Astrocyte of the hippocampus (primary cell): ENCODE measurements around the gene EIF6.
A peak's percentile ranks its signal among the peaks of the same experiment; 100 is the strongest.

Source experiments
- DNase-seq: peaks from one replicate; pipeline ENCODE4 v3.0.0; 2011; ENCODE audit warnings: low read depth, low spot score

EIF6 gene

DNA sequence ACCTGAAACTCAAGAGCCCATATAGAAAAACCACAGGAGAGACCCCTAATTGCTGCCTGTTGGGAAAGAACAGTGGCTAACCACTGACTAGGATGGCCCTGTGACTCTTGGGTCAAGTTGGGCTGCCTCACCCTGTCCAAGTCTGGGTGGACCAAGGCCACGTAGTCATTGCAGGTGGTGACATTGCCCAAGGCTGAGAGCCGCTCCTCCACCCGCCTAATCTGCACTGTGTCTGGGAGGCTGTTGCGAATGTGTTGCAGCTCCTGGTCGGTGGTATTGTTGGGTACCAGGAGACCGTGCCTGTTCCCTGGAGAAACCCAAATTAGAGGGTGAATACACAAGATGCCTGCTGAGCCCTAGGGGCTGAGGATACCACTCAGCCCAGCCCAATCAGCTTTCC is 4.0 kb downstream of the EIF6 start:
- no peak for DNase-seq

DNA sequence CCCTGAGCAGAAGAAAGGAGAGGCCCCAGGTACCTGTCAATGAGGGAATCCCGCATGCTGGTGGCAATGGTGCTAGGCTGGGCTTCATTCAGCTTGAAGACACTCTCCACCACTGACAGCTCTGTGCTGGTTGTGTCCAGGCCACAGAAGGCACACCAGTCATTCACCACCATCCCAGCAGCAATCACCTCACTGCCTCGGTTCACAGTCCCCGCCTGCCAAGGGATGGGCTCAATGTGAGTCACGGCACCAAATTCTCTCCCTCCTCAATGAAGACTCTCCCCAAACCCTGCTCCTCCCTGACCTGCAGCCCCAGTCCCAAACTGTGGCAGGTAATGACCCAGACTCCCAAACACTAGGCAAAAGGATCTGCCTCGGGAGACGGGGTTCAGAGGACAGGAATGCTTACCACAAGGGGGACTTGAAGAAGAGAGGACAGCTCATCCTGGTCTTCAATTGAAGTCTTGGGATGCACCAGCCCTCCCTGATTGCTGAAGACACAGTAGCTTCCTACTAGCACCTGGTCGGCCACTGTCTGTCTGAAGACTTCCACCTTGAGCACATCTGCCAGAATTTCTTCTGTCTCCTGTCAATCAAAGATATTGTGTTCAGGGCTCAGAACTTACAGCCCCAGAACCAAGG is 4.9 kb downstream of the EIF6 start:
- no peak for DNase-seq

DNA sequence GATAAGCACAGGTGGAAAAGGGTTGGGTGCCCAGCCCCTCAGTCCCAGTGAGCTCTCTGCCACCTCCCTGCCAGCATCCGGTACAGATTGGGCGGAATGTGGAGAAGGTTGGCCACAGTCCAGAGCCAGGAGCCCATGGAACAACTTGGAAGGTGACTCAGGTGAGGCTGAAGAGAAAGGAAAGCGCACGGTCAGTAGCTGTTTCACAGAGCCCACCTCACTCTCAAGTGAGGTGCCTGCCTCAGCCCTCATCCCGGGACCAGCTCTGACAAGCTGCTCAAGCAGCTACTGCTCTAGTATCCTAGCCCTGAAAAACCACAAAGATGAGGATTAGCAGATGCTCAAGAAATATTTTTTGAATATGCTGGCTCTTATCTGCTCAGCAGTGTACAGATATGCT is 5.5 kb downstream of the EIF6 start:
- no peak for DNase-seq

DNA sequence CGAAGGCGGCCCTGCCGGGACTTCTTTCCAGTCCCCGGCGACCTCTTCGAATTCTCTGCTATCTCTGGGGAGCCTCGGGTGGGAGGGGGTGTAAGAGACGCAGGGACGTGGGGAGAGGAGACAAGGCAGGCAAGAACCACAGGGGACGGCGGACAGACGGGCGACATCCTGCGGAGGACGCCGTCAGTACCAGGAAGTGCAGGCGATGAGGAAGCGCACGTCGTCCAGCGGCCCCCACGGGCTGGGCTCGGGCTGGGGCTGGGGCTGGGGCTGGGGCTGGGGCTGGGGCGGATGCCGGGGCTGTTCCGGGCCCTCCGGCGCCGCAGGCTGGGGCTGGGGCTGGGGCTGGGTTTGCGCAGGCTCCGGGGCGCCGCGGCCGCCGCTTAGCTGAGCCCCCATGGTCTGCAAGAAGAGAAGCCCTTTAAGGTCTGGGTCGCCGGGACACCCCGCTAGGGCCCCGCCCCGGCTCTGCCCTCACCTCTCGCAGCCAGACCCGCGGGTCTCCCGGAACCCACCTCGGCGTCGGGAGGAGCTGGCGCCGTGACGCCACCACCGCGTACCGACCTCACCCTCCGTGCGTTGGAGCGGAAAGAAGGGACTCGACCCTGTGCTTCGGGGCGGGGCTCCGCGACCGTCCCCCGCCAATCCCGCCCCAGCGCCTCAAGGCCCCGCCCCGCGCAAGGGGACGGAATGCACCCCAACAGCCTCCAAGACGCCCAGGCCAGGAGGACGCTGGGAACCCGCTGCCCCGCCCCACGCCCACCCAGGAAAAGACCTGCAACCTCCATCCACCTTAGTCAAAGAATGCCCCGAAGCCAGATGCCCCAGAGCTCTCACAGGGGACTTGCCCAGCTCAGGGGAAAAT is 6.8 kb downstream of the EIF6 start, which contains the start of gene MMP24OS:
Gene MMP24OS, minus strand, starts transcription at position 592 of the 865 bp plus-strand sequence. Its CDS starts 193 bp downstream, at position 399.
- peak; percentile 93 for DNase-seq

DNA sequence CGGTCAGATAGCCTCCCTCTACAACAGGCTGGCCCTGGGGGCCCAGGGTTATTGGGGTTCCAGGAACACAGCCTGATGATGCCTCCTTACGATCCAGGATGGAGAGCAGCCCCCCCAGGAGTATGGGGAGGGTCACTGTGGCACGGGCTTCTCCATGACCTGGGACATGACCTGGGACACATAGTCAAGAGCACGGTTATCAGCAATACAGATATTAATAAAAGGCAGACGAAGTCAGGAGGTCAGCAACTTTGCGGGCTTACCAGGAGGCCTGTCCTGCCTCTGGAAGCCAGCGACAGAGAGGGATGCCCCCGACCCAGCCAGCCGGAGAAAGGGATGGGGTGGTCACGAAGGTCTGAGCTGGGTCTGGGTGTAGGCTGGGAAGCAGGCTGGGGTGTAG is 7.4 kb downstream of the EIF6 start:
- DNase-seq: no peak

DNA sequence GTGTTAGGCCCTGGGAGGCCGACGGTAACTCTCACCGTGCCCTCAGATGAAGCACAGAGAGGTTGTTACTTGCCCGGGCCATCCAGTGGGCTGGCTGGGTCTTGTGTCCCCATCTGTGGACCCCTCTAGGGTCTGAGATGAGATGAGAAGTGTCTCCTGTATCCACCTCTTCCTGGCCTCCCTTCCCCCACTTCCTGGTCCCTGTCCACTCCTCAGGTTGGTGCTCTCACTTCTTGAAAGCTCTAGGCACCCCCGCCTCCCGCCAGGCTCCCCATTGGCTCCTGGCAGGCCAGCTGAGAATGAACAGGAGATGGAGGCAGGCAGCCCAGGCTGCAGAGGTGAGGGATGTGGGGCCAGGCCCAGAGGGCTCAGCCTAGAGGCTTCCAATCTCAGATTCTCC is 8.2 kb downstream of the EIF6 start:
- no peak for DNase-seq

DNA sequence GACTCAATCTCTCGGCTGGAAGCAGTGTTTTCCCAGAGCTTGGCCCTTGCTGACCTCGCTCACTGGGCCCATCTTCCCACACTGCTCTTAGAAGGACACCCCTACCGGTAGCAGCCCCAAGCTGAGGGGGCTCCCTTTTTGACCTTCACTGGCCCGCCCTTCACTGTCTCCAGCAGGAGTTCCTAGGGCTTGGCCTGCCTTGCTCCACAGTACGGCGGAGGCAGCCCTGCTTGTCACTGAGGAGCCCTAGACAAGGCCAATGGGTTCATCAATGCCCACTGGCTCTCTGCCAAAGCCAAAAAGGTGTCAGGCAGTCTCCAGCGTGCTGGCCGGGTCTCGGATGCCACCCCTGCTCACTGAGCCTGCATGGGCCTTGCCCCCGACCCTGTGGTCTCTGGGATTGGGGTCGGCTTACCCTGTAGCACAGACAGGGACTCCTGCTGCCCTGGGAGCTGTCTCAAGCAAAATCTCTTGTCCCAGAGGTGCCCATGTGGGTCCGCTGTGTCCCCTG is 8.8 kb downstream of the EIF6 start:
- no peak for DNase-seq

DNA sequence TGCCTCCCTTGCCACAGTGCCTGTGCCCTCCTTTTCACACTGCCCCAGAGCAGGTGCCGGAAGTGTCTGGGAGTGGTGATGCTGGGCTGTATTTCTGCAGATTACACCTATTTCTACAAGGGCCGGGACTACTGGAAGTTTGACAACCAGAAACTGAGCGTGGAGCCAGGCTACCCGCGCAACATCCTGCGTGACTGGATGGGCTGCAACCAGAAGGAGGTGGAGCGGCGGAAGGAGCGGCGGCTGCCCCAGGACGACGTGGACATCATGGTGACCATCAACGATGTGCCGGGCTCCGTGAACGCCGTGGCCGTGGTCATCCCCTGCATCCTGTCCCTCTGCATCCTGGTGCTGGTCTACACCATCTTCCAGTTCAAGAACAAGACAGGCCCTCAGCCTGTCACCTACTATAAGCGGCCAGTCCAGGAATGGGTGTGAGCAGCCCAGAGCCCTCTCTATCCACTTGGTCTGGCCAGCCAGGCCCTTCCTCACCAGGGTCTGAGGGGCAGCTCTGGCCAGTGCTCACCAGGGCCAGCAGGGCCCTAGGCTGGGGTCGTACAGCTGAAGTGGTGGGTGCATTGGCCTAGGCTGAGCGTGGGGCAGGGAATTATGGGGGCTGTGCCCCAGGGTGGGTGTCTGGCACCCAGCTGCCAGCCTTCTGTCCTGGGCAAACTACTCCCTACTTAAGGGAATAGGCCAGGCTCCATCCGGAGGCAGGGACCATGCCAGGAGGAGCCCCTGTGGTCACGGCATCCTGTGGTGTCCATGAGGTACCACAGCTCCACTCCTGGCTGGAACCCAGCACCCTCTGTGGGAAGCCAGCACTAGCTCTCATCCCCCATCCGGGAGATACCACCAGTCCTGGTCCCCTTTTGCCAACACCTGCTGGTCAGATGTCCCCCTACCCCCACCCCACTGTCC is 10.1 kb downstream of the EIF6 start:
- no peak for DNase-seq

DNA sequence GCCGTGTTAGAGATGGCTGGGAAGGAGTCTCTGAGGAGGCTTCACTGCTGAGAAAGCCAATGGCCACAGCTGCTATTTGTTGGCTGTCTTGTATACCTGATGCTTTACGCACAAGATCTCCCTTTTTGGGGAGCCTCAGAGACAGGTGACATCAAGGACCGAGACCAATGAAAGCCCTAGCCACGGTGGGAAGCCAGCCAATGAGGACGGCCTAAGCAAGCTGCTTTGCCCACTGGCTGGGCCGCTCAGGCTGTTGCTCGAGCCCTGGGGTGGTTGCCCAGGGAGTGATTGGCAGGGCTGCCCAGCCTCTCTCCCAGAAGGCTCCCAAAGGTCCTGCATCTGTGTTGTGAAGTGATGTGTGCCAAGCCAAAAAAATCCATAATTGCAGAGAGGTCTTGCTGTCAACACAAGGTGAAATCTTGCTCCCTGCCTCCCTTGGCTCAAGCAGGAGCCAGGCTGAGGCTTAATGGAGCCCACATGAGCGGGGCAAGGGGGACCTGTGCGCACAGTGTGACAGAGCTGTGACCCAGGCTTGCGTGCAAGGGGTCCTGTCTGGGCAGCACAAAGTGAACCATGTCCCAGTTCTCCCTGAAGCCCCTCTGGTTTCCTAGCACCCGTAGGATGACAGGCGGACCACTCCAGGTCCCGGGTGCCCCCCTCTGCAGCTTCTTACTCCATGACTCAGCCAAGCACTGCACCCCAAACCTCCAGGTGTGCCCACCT is 11.0 kb downstream of the EIF6 start:
- peak; percentile 74 for DNase-seq

DNA sequence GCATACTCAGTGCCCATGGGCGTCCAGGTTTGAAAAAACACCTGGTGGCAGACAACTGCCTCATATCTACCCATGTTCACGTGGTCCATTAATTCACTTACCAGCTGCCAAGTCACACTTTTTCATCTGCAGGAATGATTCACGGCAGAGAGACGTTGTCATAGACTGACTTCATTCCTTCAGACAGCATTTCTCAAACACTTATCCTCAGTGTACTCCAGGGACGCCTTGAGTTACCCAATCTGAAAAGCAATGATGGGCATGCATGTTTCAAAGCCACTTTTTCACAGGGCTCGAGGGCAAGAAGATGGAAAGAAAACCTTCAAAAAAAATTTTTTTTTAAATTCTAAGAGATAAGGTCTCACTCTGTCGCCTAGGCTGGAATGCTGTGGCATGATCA is 12.7 kb downstream of the EIF6 start:
- peak; percentile 34 for DNase-seq

DNA sequence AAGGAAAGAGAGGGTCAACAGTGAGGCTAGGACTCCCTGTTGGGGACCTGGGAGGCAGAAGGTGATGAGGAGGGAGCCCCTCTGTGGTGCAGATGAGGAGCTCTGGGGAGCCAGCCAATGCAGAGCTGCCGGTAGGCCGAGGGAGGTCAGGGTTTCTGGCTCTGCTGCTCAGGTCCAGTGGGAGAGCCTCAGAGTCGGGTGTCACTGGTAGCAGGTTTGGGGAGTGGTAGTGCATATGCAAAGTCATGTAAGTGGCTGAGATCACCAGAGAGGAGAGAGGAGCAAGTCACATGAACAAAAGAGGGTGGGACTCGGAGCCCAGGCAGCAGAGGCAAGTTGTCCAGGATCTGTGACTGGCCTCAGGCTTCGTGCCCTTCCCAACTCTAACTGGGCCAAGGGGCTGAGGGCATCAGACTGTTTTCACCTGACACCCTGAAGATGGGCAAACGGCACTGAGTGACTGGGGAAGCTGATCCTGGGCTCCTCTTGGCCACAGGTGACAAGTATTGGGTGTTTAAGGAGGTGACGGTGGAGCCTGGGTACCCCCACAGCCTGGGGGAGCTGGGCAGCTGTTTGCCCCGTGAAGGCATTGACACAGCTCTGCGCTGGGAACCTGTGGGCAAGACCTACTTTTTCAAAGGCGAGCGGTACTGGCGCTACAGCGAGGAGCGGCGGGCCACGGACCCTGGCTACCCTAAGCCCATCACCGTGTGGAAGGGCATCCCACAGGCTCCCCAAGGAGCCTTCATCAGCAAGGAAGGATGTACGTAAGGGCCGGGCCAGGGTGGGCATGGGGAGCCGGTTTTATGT is 13.3 kb downstream of the EIF6 start:
- DNase-seq: no peak

DNA sequence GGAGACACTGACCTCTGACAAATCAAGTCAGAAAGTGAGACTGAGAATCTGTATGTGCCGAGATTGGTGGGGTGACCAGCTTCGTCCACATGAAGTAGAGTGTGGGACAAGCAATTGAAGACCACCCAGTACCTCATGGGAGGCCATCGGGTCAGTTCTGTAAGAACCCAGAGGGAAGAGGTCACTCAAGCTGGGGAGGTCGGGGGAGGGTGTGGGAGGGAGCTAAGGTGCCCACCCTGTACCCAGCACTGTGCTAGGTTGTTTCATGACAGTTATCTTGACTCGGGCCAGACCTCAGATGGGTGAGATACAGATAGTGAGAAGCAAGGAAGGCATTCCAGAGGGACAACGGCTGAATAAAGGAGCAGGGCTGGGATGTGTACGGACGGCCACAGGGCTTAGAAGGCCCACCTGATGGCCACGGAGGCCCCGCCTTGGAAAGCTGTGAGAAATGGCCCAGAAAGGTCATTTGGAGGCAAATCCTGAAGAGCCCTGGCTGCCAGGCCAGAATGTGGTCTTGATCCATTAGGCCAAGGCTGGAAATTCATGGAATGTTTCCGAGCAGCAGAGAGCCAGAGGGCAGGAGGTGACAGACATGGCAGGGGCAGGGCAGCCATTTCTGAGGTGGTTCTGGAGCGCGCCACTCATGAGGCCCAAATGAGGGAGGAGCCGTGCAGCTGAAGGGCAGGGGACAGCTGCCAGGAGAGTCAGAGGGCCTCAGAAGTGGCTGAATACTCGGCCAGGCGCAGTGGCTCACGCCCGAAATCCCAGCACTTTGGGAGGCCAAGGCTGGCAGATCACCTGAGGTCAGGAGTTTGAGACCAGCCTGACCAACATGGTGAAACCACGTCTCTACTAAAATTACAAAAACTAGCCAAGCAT is 14.3 kb downstream of the EIF6 start:
- DNase-seq: no peak

DNA sequence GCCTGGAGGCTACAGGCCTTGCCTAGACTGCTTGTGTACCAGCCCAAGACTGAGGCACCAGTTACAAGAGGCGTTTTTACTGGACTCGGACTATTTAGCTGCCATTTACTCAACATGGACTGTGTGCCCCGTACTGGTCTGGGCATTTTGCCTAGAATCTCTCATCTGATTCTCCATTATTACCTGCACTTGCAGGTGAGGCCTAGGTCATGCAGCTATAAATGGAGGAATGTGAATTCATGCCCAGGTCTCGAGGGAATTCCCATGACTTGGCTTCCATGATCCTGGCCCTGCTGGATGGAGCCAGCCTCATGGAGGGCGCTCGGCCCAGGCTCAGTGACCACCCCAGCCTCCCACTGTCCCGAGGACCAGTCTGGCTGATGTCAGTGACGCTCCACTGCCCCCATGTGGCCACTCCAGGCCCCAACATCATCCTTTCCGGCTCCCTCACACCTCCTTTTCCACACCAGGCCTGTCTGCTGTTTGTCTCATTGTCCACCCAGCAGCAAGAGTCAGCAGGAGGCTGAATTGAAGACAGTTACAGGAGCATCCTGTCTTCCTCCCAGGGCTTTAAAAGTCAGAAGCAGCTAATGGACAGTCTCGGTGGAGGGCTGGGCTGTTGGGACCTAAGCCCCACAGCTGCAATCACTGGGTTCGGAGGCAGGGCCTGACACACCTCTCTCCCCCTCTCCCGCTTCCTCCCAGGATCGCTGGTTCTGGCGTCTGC is 15.4 kb downstream of the EIF6 start:
- DNase-seq: peak; percentile 86

DNA sequence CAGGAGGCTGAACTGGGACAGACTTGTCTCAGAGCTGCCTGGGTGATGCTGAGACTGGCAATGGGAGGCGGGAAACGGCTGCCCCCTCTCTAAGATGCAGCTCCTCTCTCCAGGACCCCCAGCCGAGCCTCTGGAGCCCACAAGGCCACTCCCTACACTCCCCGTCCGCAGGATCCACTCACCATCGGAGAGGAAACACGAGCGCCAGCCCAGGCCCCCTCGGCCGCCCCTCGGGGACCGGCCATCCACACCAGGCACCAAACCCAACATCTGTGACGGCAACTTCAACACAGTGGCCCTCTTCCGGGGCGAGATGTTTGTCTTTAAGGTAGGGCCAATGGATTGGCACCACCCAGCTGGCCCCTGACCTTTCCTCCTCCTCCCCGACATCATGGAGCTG is 17.5 kb downstream of the EIF6 start:
- no peak for DNase-seq

DNA sequence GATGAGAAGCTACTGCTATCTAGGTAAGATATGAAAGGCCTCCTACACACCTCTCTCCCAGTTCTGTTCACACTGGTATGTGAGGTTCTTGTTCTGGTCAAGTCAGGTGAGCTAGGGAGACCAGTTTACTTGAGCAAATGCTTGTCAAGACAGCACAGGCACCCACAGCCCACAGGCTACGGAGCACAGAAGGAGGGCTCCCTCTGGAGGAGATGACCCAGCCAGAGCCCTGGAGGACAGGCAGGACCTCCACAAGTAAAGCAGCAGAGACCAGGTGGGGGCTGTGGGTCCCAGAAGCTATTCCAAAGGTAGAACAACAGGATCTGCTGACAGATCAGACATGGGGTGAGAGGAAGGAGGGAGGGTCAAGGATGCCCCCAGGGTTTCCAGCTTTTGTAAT is 19.8 kb downstream of the EIF6 start:
- DNase-seq: peak; percentile 67

DNA sequence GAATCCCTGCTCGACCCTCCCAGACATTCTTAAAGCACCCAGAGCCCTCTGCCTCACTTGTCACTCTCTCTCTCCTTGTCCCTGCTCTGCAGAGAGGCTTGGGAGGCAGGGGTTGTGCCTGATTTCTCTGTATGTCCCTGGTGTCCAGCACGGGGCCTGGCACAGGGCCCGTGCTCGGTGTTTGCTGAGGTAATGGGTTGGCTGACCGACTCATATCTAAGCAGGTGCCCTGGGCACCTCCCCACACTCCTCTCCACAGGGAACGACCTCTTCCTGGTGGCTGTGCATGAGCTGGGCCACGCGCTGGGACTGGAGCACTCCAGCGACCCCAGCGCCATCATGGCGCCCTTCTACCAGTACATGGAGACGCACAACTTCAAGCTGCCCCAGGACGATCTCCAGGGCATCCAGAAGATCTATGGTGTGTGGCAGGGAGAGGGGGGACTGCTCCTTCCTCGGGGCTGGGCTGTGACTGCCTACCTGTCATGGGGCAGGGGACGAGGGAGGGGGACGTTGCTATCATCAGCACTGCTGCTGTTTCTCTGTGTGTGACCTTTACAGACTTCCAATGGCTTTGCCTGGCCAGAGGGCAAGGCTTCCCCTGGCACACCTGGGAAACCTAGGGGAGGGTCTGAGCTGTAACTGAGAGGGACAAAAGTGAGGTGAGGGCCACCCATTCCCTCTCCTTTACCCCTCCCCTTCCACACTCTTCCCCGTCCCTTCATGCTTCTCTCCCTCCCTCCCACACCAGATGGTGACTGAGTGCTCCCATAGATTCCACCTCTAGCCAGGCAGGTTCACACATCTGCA is 20.8 kb downstream of the EIF6 start:
- DNase-seq: no peak

DNA sequence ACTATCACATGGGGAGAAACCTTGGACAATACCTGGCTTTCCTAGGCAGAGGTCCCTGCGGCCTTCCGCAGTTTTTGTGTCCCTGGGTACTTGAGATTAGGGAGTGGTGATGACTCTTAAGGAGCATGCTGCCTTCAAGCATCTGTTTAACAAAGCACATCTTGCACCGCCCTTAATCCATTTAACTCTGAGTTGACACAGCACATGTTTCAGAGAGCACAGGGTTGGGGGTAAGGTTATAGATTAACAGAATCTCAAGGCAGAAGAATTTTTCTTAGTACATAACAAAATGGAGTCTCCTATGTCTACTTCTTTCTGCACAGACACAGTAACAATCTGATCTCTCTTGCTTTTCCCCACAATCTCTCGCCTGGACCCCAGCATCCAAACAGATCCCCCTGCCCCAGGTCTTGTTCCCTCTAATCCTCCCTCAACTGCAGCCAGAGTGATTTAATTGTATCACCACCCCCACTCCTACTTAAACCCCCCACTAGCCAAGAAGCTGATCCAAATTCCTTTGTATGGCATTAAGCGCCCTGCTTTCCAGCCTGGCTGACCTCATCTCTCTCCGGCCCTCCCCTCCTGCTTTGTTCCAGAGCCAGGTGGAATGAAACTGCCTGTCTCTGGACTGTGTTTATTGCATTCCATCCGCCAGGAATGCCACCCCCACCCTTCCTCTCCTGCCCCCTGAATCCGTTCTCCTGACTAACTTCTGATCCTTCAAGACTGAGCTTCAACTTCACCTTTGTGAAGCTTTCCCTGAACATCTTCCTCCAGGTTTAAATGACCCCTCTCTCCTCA is 21.6 kb downstream of the EIF6 start:
- peak; percentile 96 for DNase-seq
